WTC11 (cell line): Measurements from ENCODE around the gene PRKAR2B. TPM values are rescaled to one million over a fixed set of nuclear protein-coding genes. Genes with fewer than 3 reads are reported as not detected.

Experiments used
- ATAC-seq: fragments of 200-7000 bp; cut with Tn5 transposase; 2 replicates; pipeline ENCODE4 v1.10.0; 2021; ENCODE audit warnings: mild to moderate bottlenecking, moderate library complexity
- CTCF ChIA-PET: fragments of 300-600 bp; sonication (Branson Sonifier 250); formaldehyde crosslinking; loops from one replicate; lab custom pipeline; 2021; ENCODE audit warnings: antibody characterized with exemption; lab: Charles Lee
- POLR2A ChIA-PET: fragments of 350-600 bp; sonication (Branson Sonifier 250); formaldehyde crosslinking; loops from one replicate; lab custom pipeline; 2021; ENCODE audit warnings: antibody characterized with exemption; lab: Charles Lee
- DNase-seq: peaks from one replicate; pipeline ENCODE4 v3.0.0; 2021; ENCODE audit warnings: low spot score
- H3K27ac Mint-ChIP-seq: 2 replicates; pipeline ENCODE4 v1.8.0; 2021; ENCODE audit warnings: mixed read lengths
- H3K27me3 Mint-ChIP-seq: 2 replicates; pipeline ENCODE4 v1.8.0; 2021; ENCODE audit warnings: low read depth, mild to moderate bottlenecking, moderate library complexity, mixed read lengths
- H3K36me3 Mint-ChIP-seq: 2 replicates; pipeline ENCODE4 v1.8.0; 2021; ENCODE audit warnings: mixed read lengths
- H3K4me1 Mint-ChIP-seq: 2 replicates; pipeline ENCODE4 v1.8.0; 2022; ENCODE audit warnings: mixed read lengths
- H3K4me3 Mint-ChIP-seq: 2 replicates; pipeline ENCODE4 v1.8.0; 2021; ENCODE audit warnings: mild to moderate bottlenecking, moderate library complexity, mixed read lengths
- H3K9me3 Mint-ChIP-seq: 2 replicates; pipeline ENCODE4 v1.8.0; 2021; ENCODE audit warnings: mixed read lengths
- EMX1 ChIP-seq: fragments of 250-450 bp; sonication (Bioruptor Pico); IDR thresholded peaks from 2 replicates; pipeline ENCODE4 v1.8.0; 2021; ENCODE audit warnings: mild to moderate bottlenecking
- FOXK1 ChIP-seq: sonication (generic); formaldehyde crosslinking; IDR thresholded peaks from 2 replicates; pipeline ENCODE4 v1.8.0; 2022; ENCODE audit warnings: mild to moderate bottlenecking, moderate library complexity, missing genetic modification reagents
- NFATC4 ChIP-seq: fragments of 250-450 bp; sonication (Bioruptor Pico); IDR thresholded peaks from 2 replicates; pipeline ENCODE4 v1.9.0; 2021; ENCODE audit warnings: mild to moderate bottlenecking
- SMAD3 ChIP-seq: sonication (generic); formaldehyde crosslinking; IDR thresholded peaks from 2 replicates; pipeline ENCODE4 v1.8.0; 2022; ENCODE audit warnings: missing genetic modification reagents, mild to moderate bottlenecking, borderline replicate concordance
- SMAD4 ChIP-seq: sonication (generic); formaldehyde crosslinking; IDR thresholded peaks from 2 replicates; pipeline ENCODE4 v1.8.0; 2022; ENCODE audit warnings: mild to moderate bottlenecking, missing genetic modification reagents
- SOX15 ChIP-seq: fragments of 250-450 bp; sonication (Bioruptor Pico); IDR thresholded peaks from 2 replicates; pipeline ENCODE4 v1.9.0; 2021; ENCODE audit warnings: mild to moderate bottlenecking
- ZNF121 ChIP-seq: sonication (generic); formaldehyde crosslinking; IDR thresholded peaks from 2 replicates; pipeline ENCODE4 v1.8.0; 2023; ENCODE audit warnings: missing genetic modification reagents
- ZNF671 ChIP-seq: fragments of 250-450 bp; sonication (Bioruptor Pico); IDR thresholded peaks from 2 replicates; pipeline ENCODE4 v1.8.0; 2021; ENCODE audit warnings: mild to moderate bottlenecking
- total RNA-seq: library from RNA; stranded (reverse); gene quantifications from 3 replicates; pipeline ENCODE4 v1.2.3, GENCODE V29; 2021
- TF ChIP-seq, protein P1 (sequence below): fragments of 250-450 bp; sonication (Bioruptor Pico); IDR thresholded peaks from 2 replicates; pipeline ENCODE4 v2.1.2; 2022; ENCODE audit warnings: mild to moderate bottlenecking, moderate library complexity
- TF ChIP-seq, protein P2 (sequence below): sonication (generic); formaldehyde crosslinking; conservative IDR thresholded peaks from 2 replicates; pipeline ENCODE4 v1.8.1; 2022; ENCODE audit warnings: mild to moderate bottlenecking, missing genetic modification reagents
- TF ChIP-seq, protein P3 (sequence below): fragments of 250-450 bp; sonication (Bioruptor Pico); IDR thresholded peaks from 2 replicates; pipeline ENCODE4 v1.9.0; 2021; ENCODE audit warnings: mild to moderate bottlenecking
- TF ChIP-seq, protein P4 (sequence below): fragments of 250-450 bp; sonication (Bioruptor Pico); IDR thresholded peaks from 2 replicates; pipeline ENCODE4 v1.9.0; 2021; ENCODE audit warnings: mild to moderate bottlenecking
- TF ChIP-seq, protein P5 (sequence below): fragments of 250-450 bp; sonication (Bioruptor Pico); IDR thresholded peaks from 2 replicates; pipeline ENCODE4 v1.9.0; 2021; ENCODE audit warnings: mild to moderate bottlenecking, borderline replicate concordance
- TF ChIP-seq, protein P6 (sequence below): sonication (generic); formaldehyde crosslinking; IDR thresholded peaks from 2 replicates; pipeline ENCODE4 v1.8.0; 2023; ENCODE audit warnings: mild to moderate bottlenecking, missing genetic modification reagents
- TF ChIP-seq, protein P7 (sequence below): fragments of 200-600 bp; IDR thresholded peaks from 2 replicates; pipeline ENCODE4 v1.8.0; 2022; ENCODE audit warnings: antibody characterized with exemption
- TF ChIP-seq, protein P8 (sequence below): sonication (generic); formaldehyde crosslinking; IDR thresholded peaks from 2 replicates; pipeline ENCODE4 v1.8.0; 2022; ENCODE audit warnings: missing genetic modification reagents
- TF ChIP-seq, protein P9 (sequence below): sonication (generic); formaldehyde crosslinking; IDR thresholded peaks from 2 replicates; pipeline ENCODE4 v1.8.1; 2023; ENCODE audit warnings: mild to moderate bottlenecking, missing genetic modification reagents, moderate library complexity

PRKAR2B gene
- total RNA-seq, 1 experiment from 2014 or later = 29.6 TPM

DNA sequence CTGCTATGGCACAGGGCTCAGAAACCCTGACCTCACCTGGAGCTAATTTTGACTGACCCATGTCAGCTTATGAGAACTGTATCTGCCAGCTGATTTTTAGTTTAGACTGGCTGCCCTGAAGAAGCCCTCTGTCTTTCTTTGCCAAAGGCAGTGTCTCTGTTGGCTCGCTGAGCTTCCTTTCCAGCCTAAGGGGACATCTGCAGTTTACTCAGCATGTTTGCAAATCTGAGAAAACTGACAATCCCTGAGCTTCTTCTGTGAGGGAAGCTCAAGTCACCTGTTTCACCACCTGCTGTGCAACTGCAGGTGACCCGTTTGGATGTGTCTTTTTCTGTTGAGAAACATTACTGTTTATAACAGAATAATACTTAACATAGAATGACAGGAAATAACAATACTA is 46.0 kb downstream of the PRKAR2B start:
- H3K27ac Mint-ChIP-seq = no peak overlapping the region
- no peaks in the 10 kb centered on the region for H3K36me3 Mint-ChIP-seq
- TF ChIP-seq, protein P1, sequence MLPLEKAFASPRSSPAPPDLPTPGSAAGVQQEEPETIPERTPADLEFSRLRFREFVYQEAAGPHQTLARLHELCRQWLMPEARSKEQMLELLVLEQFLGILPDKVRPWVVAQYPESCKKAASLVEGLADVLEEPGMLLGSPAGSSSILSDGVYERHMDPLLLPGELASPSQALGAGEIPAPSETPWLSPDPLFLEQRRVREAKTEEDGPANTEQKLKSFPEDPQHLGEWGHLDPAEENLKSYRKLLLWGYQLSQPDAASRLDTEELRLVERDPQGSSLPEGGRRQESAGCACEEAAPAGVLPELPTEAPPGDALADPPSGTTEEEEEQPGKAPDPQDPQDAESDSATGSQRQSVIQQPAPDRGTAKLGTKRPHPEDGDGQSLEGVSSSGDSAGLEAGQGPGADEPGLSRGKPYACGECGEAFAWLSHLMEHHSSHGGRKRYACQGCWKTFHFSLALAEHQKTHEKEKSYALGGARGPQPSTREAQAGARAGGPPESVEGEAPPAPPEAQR (CRISPR knock-in tag) = no peak
- TF ChIP-seq, protein P2, sequence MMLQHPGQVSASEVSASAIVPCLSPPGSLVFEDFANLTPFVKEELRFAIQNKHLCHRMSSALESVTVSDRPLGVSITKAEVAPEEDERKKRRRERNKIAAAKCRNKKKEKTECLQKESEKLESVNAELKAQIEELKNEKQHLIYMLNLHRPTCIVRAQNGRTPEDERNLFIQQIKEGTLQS = no peak
- no peak for TF ChIP-seq FOXK1 (CRISPR knock-in tag)
- no peak for TF ChIP-seq ZNF671 (CRISPR knock-in tag)
- TF ChIP-seq ZNF121 (CRISPR knock-in tag) = no peak
- TF ChIP-seq, protein P3, sequence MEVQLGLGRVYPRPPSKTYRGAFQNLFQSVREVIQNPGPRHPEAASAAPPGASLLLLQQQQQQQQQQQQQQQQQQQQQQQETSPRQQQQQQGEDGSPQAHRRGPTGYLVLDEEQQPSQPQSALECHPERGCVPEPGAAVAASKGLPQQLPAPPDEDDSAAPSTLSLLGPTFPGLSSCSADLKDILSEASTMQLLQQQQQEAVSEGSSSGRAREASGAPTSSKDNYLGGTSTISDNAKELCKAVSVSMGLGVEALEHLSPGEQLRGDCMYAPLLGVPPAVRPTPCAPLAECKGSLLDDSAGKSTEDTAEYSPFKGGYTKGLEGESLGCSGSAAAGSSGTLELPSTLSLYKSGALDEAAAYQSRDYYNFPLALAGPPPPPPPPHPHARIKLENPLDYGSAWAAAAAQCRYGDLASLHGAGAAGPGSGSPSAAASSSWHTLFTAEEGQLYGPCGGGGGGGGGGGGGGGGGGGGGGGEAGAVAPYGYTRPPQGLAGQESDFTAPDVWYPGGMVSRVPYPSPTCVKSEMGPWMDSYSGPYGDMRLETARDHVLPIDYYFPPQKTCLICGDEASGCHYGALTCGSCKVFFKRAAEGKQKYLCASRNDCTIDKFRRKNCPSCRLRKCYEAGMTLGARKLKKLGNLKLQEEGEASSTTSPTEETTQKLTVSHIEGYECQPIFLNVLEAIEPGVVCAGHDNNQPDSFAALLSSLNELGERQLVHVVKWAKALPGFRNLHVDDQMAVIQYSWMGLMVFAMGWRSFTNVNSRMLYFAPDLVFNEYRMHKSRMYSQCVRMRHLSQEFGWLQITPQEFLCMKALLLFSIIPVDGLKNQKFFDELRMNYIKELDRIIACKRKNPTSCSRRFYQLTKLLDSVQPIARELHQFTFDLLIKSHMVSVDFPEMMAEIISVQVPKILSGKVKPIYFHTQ (CRISPR knock-in tag) = no peak
- no peak for TF ChIP-seq SOX15 (CRISPR knock-in tag)
- TF ChIP-seq, protein P4, sequence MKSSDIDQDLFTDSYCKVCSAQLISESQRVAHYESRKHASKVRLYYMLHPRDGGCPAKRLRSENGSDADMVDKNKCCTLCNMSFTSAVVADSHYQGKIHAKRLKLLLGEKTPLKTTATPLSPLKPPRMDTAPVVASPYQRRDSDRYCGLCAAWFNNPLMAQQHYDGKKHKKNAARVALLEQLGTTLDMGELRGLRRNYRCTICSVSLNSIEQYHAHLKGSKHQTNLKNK (CRISPR knock-in tag) = no peak
- TF ChIP-seq, protein P5, sequence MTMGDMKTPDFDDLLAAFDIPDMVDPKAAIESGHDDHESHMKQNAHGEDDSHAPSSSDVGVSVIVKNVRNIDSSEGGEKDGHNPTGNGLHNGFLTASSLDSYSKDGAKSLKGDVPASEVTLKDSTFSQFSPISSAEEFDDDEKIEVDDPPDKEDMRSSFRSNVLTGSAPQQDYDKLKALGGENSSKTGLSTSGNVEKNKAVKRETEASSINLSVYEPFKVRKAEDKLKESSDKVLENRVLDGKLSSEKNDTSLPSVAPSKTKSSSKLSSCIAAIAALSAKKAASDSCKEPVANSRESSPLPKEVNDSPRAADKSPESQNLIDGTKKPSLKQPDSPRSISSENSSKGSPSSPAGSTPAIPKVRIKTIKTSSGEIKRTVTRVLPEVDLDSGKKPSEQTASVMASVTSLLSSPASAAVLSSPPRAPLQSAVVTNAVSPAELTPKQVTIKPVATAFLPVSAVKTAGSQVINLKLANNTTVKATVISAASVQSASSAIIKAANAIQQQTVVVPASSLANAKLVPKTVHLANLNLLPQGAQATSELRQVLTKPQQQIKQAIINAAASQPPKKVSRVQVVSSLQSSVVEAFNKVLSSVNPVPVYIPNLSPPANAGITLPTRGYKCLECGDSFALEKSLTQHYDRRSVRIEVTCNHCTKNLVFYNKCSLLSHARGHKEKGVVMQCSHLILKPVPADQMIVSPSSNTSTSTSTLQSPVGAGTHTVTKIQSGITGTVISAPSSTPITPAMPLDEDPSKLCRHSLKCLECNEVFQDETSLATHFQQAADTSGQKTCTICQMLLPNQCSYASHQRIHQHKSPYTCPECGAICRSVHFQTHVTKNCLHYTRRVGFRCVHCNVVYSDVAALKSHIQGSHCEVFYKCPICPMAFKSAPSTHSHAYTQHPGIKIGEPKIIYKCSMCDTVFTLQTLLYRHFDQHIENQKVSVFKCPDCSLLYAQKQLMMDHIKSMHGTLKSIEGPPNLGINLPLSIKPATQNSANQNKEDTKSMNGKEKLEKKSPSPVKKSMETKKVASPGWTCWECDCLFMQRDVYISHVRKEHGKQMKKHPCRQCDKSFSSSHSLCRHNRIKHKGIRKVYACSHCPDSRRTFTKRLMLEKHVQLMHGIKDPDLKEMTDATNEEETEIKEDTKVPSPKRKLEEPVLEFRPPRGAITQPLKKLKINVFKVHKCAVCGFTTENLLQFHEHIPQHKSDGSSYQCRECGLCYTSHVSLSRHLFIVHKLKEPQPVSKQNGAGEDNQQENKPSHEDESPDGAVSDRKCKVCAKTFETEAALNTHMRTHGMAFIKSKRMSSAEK (CRISPR knock-in tag) = no peak
- no peak for TF ChIP-seq EMX1
- TF ChIP-seq, protein P6, sequence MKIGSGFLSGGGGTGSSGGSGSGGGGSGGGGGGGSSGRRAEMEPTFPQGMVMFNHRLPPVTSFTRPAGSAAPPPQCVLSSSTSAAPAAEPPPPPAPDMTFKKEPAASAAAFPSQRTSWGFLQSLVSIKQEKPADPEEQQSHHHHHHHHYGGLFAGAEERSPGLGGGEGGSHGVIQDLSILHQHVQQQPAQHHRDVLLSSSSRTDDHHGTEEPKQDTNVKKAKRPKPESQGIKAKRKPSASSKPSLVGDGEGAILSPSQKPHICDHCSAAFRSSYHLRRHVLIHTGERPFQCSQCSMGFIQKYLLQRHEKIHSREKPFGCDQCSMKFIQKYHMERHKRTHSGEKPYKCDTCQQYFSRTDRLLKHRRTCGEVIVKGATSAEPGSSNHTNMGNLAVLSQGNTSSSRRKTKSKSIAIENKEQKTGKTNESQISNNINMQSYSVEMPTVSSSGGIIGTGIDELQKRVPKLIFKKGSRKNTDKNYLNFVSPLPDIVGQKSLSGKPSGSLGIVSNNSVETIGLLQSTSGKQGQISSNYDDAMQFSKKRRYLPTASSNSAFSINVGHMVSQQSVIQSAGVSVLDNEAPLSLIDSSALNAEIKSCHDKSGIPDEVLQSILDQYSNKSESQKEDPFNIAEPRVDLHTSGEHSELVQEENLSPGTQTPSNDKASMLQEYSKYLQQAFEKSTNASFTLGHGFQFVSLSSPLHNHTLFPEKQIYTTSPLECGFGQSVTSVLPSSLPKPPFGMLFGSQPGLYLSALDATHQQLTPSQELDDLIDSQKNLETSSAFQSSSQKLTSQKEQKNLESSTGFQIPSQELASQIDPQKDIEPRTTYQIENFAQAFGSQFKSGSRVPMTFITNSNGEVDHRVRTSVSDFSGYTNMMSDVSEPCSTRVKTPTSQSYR (CRISPR knock-in tag) = no peak
- no peak for TF ChIP-seq NFATC4 (CRISPR knock-in tag)
- no peak for TF ChIP-seq SMAD4
- TF ChIP-seq, protein P7, sequence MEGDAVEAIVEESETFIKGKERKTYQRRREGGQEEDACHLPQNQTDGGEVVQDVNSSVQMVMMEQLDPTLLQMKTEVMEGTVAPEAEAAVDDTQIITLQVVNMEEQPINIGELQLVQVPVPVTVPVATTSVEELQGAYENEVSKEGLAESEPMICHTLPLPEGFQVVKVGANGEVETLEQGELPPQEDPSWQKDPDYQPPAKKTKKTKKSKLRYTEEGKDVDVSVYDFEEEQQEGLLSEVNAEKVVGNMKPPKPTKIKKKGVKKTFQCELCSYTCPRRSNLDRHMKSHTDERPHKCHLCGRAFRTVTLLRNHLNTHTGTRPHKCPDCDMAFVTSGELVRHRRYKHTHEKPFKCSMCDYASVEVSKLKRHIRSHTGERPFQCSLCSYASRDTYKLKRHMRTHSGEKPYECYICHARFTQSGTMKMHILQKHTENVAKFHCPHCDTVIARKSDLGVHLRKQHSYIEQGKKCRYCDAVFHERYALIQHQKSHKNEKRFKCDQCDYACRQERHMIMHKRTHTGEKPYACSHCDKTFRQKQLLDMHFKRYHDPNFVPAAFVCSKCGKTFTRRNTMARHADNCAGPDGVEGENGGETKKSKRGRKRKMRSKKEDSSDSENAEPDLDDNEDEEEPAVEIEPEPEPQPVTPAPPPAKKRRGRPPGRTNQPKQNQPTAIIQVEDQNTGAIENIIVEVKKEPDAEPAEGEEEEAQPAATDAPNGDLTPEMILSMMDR = no peak
- TF ChIP-seq, protein P8, sequence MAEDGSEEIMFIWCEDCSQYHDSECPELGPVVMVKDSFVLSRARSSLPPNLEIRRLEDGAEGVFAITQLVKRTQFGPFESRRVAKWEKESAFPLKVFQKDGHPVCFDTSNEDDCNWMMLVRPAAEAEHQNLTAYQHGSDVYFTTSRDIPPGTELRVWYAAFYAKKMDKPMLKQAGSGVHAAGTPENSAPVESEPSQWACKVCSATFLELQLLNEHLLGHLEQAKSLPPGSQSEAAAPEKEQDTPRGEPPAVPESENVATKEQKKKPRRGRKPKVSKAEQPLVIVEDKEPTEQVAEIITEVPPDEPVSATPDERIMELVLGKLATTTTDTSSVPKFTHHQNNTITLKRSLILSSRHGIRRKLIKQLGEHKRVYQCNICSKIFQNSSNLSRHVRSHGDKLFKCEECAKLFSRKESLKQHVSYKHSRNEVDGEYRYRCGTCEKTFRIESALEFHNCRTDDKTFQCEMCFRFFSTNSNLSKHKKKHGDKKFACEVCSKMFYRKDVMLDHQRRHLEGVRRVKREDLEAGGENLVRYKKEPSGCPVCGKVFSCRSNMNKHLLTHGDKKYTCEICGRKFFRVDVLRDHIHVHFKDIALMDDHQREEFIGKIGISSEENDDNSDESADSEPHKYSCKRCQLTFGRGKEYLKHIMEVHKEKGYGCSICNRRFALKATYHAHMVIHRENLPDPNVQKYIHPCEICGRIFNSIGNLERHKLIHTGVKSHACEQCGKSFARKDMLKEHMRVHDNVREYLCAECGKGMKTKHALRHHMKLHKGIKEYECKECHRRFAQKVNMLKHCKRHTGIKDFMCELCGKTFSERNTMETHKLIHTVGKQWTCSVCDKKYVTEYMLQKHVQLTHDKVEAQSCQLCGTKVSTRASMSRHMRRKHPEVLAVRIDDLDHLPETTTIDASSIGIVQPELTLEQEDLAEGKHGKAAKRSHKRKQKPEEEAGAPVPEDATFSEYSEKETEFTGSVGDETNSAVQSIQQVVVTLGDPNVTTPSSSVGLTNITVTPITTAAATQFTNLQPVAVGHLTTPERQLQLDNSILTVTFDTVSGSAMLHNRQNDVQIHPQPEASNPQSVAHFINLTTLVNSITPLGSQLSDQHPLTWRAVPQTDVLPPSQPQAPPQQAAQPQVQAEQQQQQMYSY = no peak
- TF ChIP-seq, protein P9, sequence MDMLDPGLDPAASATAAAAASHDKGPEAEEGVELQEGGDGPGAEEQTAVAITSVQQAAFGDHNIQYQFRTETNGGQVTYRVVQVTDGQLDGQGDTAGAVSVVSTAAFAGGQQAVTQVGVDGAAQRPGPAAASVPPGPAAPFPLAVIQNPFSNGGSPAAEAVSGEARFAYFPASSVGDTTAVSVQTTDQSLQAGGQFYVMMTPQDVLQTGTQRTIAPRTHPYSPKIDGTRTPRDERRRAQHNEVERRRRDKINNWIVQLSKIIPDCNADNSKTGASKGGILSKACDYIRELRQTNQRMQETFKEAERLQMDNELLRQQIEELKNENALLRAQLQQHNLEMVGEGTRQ (CRISPR knock-in tag) = no peak
- TF ChIP-seq SMAD3 = no peak
- peaks cover 27% of the 10 kb centered on the region for H3K4me1 Mint-ChIP-seq
- peaks cover 4% of the 10 kb centered on the region; the same call in 1 of the 2 replicates for H3K9me3 Mint-ChIP-seq
- H3K27me3 Mint-ChIP-seq = no peaks in the 10 kb centered on the region; the same call in 1 of the 2 replicates
- ChIA-PET POLR2A (no interaction called here), CTCF (interaction anchor here (0.6 to 1.7 kb wide), 9 partner anchors 14 to 548 kb away, joined by 3 to 7 read pairs (median 4); no protein-coding TSS in a partner anchor)
- DNase-seq = peak; percentile 21
- ATAC-seq = peak; percentile 61
- no peak overlapping the region for H3K4me3 Mint-ChIP-seq
